ENCODE measurements around the gene ASTN2. TPM values are rescaled to one million over a fixed set of nuclear protein-coding genes. Genes with fewer than 3 reads are reported as not detected.

The ASTN2 gene
- total and polyA plus RNA-seq, 2 experiments from 2014 or later: 7.0 to 24.6 TPM

GRCh38 chr9:116934131-116934530 lies 480.7 kb downstream of the ASTN2 start (continued):
- TF ChIP-seq ZNF462 (CRISPR knock-in tag; IDR thresholded peaks at IDR 0.05) (no peak), EZH2 (IDR thresholded peaks at IDR 0.05; ENCODE audit: low read depth, unreplicated experiment) (no peak), ZNF331 (CRISPR knock-in tag; IDR thresholded peaks at IDR 0.05; ENCODE audit: low read depth) (no peak), CTCF (conservative IDR thresholded peaks at IDR 0.05; ENCODE audit: low read depth in 2 of 2) (no peak)

- no peaks in the 10 kb centered on the region; the same call in 2 of the 3 replicates for H3K36me3 Mint-ChIP-seq (ENCODE audit: low read depth)
- H2AFZ ChIP-seq: no peak overlapping the region
- no peaks in the 10 kb centered on the region for H3K36me3 ChIP-seq (ENCODE audit: insufficient read depth)
- H3K9me3 Mint-ChIP-seq: no peaks in the 10 kb centered on the region
- H3F3A ChIP-seq (replicated peaks; ENCODE audit: low read depth): 0 out of 2 replicates have a peak, but pooled peaks cover 3% of the 10 kb centered on the region
- no peak overlapping the region for H3K4me3 Mint-ChIP-seq
- no peak for ATAC-seq
- no peaks in the 10 kb centered on the region for H3K79me2 ChIP-seq (replicated peaks; ENCODE audit: insufficient read depth)
- H3K27me3 ChIP-seq (ENCODE audit: insufficient read depth): no peaks in the 10 kb centered on the region
- peaks cover 10% of the 10 kb centered on the region; the same call in 1 of the 2 replicates for H3K9me2 ChIP-seq (ENCODE audit: insufficient read depth)
- no peak overlapping the region for H3K27ac Mint-ChIP-seq
- H3K27ac ChIP-seq (ENCODE audit: low read depth): no peak overlapping the region
- peaks cover 15% of the 10 kb centered on the region for H3K4me1 ChIP-seq (ENCODE audit: insufficient read depth)
- H3K27me3 Mint-ChIP-seq (ENCODE audit: insufficient read depth, low read depth, poor library complexity): peaks cover 6% of the 10 kb centered on the region
- H3K4me2 ChIP-seq: no peak overlapping the region
- H3K4me1 Mint-ChIP-seq: peaks cover 39% of the 10 kb centered on the region
- no peaks in the 10 kb centered on the region for H4K20me1 ChIP-seq (replicated peaks; ENCODE audit: insufficient read depth)
- H3K4me3 ChIP-seq: no peak overlapping the region
- no peak for DNase-seq (ENCODE audit: low spot score)
- TF ChIP-seq STAT1 (IDR thresholded peaks at IDR 0.05; ENCODE audit: unreplicated experiment) (no peak), ZNF114 (CRISPR knock-in tag; IDR thresholded peaks at IDR 0.05) (no peak), JUNB (IDR thresholded peaks at IDR 0.05; ENCODE audit: unreplicated experiment) (no peak), CTCF (conservative IDR thresholded peaks at IDR 0.05; ENCODE audit: low read depth in 2 of 2) (no peak), ETS1 (IDR thresholded peaks at IDR 0.05) (no peak), EZH2 (IDR thresholded peaks at IDR 0.05; ENCODE audit: low read depth, unreplicated experiment) (no peak), ZNF331 (CRISPR knock-in tag; IDR thresholded peaks at IDR 0.05; ENCODE audit: low read depth) (no peak), CREB1 (CRISPR knock-in tag; IDR thresholded peaks at IDR 0.05; ENCODE audit: low read depth) (no peak), NANOG (IDR thresholded peaks at IDR 0.05; ENCODE audit: borderline replicate concordance) (no peak), POLR2AphosphoS5 (IDR thresholded peaks at IDR 0.05; ENCODE audit: low read depth) (no peak)
These were observed 481.6 kb downstream of the ASTN2 start for GRCh38 chr9:116933251-116933650.

Measured in GM23338 (cell line).